ENCODE measurements around the gene OVCH1. TPM values are rescaled to one million over a fixed set of nuclear protein-coding genes. Genes with fewer than 3 reads are reported as not detected.

Gene OVCH1
- total RNA-seq, 4 donors from 2014 or later: 0.17 to 0.78 TPM; not detected in 2

- intact Hi-C loops (cut with DNase I): no loop called here
- H3K9me3 ChIP-seq: no peaks in the 10 kb centered on the region
- no peak for DNase-seq (ENCODE audit: extremely low spot score)
- no peaks in the 10 kb centered on the region for H3K36me3 ChIP-seq
- H3K4me1 ChIP-seq: no peaks in the 10 kb centered on the region
- no peaks in the 10 kb centered on the region for H3K27me3 ChIP-seq
- TF ChIP-seq POLR2A (IDR thresholded peaks at IDR 0.05; ENCODE audit: low read depth): no peak
- TF ChIP-seq POLR2AphosphoS5 (IDR thresholded peaks at IDR 0.05): no peak
- no peak for TF ChIP-seq EP300 (IDR thresholded peaks at IDR 0.05)
- no peak for TF ChIP-seq CTCF (IDR thresholded peaks at IDR 0.05)
- WGBS: 85% methylated on average over 2 of the region's 2 CpGs
- H3K4me3 ChIP-seq: no peak overlapping the region
- H3K27ac ChIP-seq (replicated peaks in 1 of 4): no peak overlapping the region
Observed at GRCh38 chr12:29460082-29460481, 37.4 kb downstream of the OVCH1 start.

GRCh38 chr12:29455087-29455486 lies 42.4 kb downstream of the OVCH1 start:
- TF ChIP-seq CTCF (IDR thresholded peaks at IDR 0.05) (no peak), POLR2A (IDR thresholded peaks at IDR 0.05; ENCODE audit: low read depth) (no peak), EP300 (IDR thresholded peaks at IDR 0.05) (no peak), POLR2AphosphoS5 (IDR thresholded peaks at IDR 0.05) (no peak)

GRCh38 chr12:29451888-29452287 lies 45.6 kb downstream of the OVCH1 start:
- H3K36me3 ChIP-seq: no peaks in the 10 kb centered on the region
- no peak overlapping the region for H3K4me3 ChIP-seq
- intact Hi-C loops (cut with DNase I): no loop called here
- no peak for TF ChIP-seq CTCF (IDR thresholded peaks at IDR 0.05)
- no peak for TF ChIP-seq POLR2AphosphoS5 (IDR thresholded peaks at IDR 0.05)
- TF ChIP-seq POLR2A (IDR thresholded peaks at IDR 0.05; ENCODE audit: low read depth): no peak
- TF ChIP-seq EP300 (IDR thresholded peaks at IDR 0.05): no peak
- no peaks in the 10 kb centered on the region for H3K4me1 ChIP-seq
- H3K9me3 ChIP-seq: no peaks in the 10 kb centered on the region
- 89% methylated on average over 2 of the region's 2 CpGs for WGBS
- DNase-seq (ENCODE audit: extremely low spot score): no peak
- no peaks in the 10 kb centered on the region for H3K27me3 ChIP-seq
- H3K27ac ChIP-seq (replicated peaks in 1 of 4): no peak overlapping the region

More at GRCh38 chr12:29455087-29455486, 42.4 kb downstream of the OVCH1 start:
- DNase-seq (ENCODE audit: extremely low spot score): no peak
- intact Hi-C loops (cut with DNase I): no loop called here
- Histone ChIP-seq H3K27me3 (no peaks in the 10 kb centered on the region), H3K36me3 (no peaks in the 10 kb centered on the region), H3K27ac (replicated peaks in 1 of 4) (no peak overlapping the region), H3K9me3 (no peaks in the 10 kb centered on the region), H3K4me3 (no peak overlapping the region), H3K4me1 (no peaks in the 10 kb centered on the region)
- 33% methylated on average over 1 of the region's 1 CpG for WGBS

- no peak for TF ChIP-seq CTCF (IDR thresholded peaks at IDR 0.05)
- TF ChIP-seq POLR2AphosphoS5 (IDR thresholded peaks at IDR 0.05): no peak
- TF ChIP-seq POLR2A (IDR thresholded peaks at IDR 0.05; ENCODE audit: low read depth): no peak
- no peak for TF ChIP-seq EP300 (IDR thresholded peaks at IDR 0.05)
- H3K4me3 ChIP-seq: no peak overlapping the region
- H3K27me3 ChIP-seq: no peaks in the 10 kb centered on the region
- no peak for DNase-seq (ENCODE audit: extremely low spot score)
- H3K27ac ChIP-seq (replicated peaks in 1 of 4): no peak overlapping the region
- intact Hi-C loops (cut with DNase I): no loop called here
- WGBS: 86% methylated on average over 4 of the region's 4 CpGs
- H3K4me1 ChIP-seq: no peaks in the 10 kb centered on the region
- no peaks in the 10 kb centered on the region for H3K36me3 ChIP-seq
- no peaks in the 10 kb centered on the region for H3K9me3 ChIP-seq
Observed at GRCh38 chr12:29448157-29448556, 49.3 kb downstream of the OVCH1 start.

GRCh38 chr12:29447285-29447975 lies 50.1 kb downstream of the OVCH1 start:
- intact Hi-C loops (cut with DNase I): no loop called here
- TF ChIP-seq EP300 (IDR thresholded peaks at IDR 0.05) (no peak), CTCF (IDR thresholded peaks at IDR 0.05) (no peak), POLR2A (IDR thresholded peaks at IDR 0.05; ENCODE audit: low read depth) (no peak), POLR2AphosphoS5 (IDR thresholded peaks at IDR 0.05) (no peak)
- no peaks in the 10 kb centered on the region for H3K36me3 ChIP-seq
- no peak overlapping the region for H3K27ac ChIP-seq (replicated peaks in 1 of 4)
- WGBS: 90% methylated on average over 2 of the region's 2 CpGs
- no peaks in the 10 kb centered on the region for H3K9me3 ChIP-seq
- no peaks in the 10 kb centered on the region for H3K27me3 ChIP-seq
- no peaks in the 10 kb centered on the region for H3K4me1 ChIP-seq
- no peak for DNase-seq (ENCODE audit: extremely low spot score)
- H3K4me3 ChIP-seq: no peak overlapping the region
